ENCODE results near the gene HBE1. TPM values are rescaled to one million over a fixed set of nuclear protein-coding genes. Genes with fewer than 3 reads are reported as not detected.
A peak's percentile ranks its signal among the peaks of the same experiment; 100 is the strongest.

HBE1 gene
- total RNA-seq, 1 donor from 2014 or later = not detected

DNA sequence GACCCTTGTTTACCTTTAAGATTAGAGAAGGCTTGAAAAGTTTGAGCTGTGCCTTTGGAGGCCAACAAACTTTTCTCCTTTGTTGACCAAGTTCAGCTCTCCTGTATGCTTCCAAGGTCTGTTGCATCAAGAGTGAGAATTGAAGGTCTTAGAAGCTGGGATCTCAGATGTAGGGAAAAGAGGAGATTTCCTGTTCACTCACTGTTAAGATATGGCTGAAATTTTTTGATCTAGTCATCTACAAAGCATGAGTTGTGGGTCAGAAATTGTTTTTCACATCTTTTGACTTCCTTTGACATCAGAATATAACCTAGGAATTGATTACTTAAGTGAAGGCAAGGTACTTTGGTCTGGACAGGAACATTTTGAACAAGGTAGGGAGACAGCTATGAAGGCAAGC, 20.0 kb upstream of the HBE1 start:
- FAIRE-seq = peak; percentile 32
- H3K4me3 Mint-ChIP-seq (ENCODE audit: unreplicated experiment) = no peak overlapping the region
- Histone ChIP-seq H3K27ac (ENCODE audit: low read depth, low read length) (peak overlapping the region; percentile 37), H3K36me3 (ENCODE audit: insufficient read depth, low read length) (no peaks in the 10 kb centered on the region), H3K4me2 (ENCODE audit: low read length) (peak overlapping the region; percentile 2), H3K27me3 (ENCODE audit: insufficient read depth, low read length) (no peaks in the 10 kb centered on the region), H3K4me1 (ENCODE audit: insufficient read depth, low read length) (peaks cover 11% of the 10 kb centered on the region), H2AFZ (ENCODE audit: low read depth, low read length) (peak overlapping the region; percentile 8), H3K79me2 (ENCODE audit: insufficient read depth, low read length) (no peaks in the 10 kb centered on the region), H4K20me1 (ENCODE audit: insufficient read depth, low read length) (no peaks in the 10 kb centered on the region), H3K9ac (ENCODE audit: low read length) (no peak overlapping the region), H3K9me3 (ENCODE audit: insufficient read depth, low read depth, low read length) (no peaks in the 10 kb centered on the region), H3K4me3 (ENCODE audit: insufficient read depth, low read depth, low read length) (no peak overlapping the region)
- peaks cover 2% of the 10 kb centered on the region for H3K9me3 Mint-ChIP-seq (ENCODE audit: unreplicated experiment)
- no peaks in the 10 kb centered on the region for H3K36me3 Mint-ChIP-seq (ENCODE audit: low read depth, unreplicated experiment)
- TF ChIP-seq EZH2 (IDR thresholded peaks at IDR 0.05; ENCODE audit: insufficient read depth, low read length) = no peak
- TF ChIP-seq, protein P1, sequence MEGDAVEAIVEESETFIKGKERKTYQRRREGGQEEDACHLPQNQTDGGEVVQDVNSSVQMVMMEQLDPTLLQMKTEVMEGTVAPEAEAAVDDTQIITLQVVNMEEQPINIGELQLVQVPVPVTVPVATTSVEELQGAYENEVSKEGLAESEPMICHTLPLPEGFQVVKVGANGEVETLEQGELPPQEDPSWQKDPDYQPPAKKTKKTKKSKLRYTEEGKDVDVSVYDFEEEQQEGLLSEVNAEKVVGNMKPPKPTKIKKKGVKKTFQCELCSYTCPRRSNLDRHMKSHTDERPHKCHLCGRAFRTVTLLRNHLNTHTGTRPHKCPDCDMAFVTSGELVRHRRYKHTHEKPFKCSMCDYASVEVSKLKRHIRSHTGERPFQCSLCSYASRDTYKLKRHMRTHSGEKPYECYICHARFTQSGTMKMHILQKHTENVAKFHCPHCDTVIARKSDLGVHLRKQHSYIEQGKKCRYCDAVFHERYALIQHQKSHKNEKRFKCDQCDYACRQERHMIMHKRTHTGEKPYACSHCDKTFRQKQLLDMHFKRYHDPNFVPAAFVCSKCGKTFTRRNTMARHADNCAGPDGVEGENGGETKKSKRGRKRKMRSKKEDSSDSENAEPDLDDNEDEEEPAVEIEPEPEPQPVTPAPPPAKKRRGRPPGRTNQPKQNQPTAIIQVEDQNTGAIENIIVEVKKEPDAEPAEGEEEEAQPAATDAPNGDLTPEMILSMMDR (IDR thresholded peaks at IDR 0.05; ENCODE audit: insufficient read depth, low read depth, low read length) = no peak
- peak overlapping the region; percentile 31 for H3K27ac Mint-ChIP-seq (ENCODE audit: unreplicated experiment)
- H3K27me3 Mint-ChIP-seq (ENCODE audit: low read depth, unreplicated experiment) = no peaks in the 10 kb centered on the region
- peaks cover 12% of the 10 kb centered on the region for H3K4me1 Mint-ChIP-seq (ENCODE audit: low read depth, unreplicated experiment)
- no peak for DNase-seq (ENCODE audit: low read depth)

DNA sequence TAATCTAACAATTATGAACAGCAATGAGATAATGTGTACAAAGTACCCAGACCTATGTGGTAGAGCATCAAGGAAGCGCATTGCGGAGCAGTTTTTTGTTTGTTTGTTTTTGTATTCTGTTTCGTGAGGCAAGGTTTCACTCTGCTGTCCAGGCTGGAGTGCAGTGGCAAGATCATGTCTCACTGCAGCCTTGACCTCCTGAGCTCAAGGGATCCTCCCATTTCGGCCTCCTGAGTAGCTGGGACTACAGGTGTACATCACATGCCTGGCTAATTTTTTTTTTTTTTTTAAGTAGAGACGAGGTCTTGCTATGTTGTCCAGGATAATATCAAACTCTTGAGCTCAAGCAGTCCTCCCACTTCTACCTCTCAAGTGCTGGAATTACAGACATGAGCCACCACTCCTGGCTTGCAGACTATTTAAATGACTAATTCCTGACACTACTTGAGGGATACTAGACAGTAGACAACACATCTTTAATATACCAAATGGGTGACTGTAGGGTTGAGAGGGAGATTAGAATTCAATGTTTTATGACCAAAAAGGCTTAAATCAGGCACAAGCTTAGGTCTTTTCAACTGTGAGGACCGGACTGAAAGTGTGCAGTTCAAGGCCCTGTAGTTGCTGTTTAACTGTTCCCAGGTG, 19.3 kb upstream of the HBE1 start:
- no peaks in the 10 kb centered on the region for H3K27me3 ChIP-seq (ENCODE audit: insufficient read depth, low read length)
- no peak overlapping the region for H3K9ac ChIP-seq (ENCODE audit: low read length)
- peak overlapping the region; percentile 37 for H3K27ac ChIP-seq (ENCODE audit: low read depth, low read length)
- FAIRE-seq = no peak
- no peak overlapping the region for H3K4me3 ChIP-seq (ENCODE audit: insufficient read depth, low read depth, low read length)
- H3K4me1 Mint-ChIP-seq (ENCODE audit: low read depth, unreplicated experiment) = peaks cover 12% of the 10 kb centered on the region
- H4K20me1 ChIP-seq (ENCODE audit: insufficient read depth, low read length) = no peaks in the 10 kb centered on the region
- no peaks in the 10 kb centered on the region for H3K36me3 Mint-ChIP-seq (ENCODE audit: low read depth, unreplicated experiment)
- H3K4me3 Mint-ChIP-seq (ENCODE audit: unreplicated experiment) = no peak overlapping the region
- no peaks in the 10 kb centered on the region for H3K79me2 ChIP-seq (ENCODE audit: insufficient read depth, low read length)
- peak overlapping the region; percentile 31 for H3K27ac Mint-ChIP-seq (ENCODE audit: unreplicated experiment)
- no peaks in the 10 kb centered on the region for H3K27me3 Mint-ChIP-seq (ENCODE audit: low read depth, unreplicated experiment)
- no peaks in the 10 kb centered on the region for H3K9me3 ChIP-seq (ENCODE audit: insufficient read depth, low read depth, low read length)
- no peaks in the 10 kb centered on the region for H3K36me3 ChIP-seq (ENCODE audit: insufficient read depth, low read length)
- DNase-seq (ENCODE audit: low read depth) = no peak
- H3K9me3 Mint-ChIP-seq (ENCODE audit: unreplicated experiment) = peaks cover 2% of the 10 kb centered on the region
- H3K4me2 ChIP-seq (ENCODE audit: low read length) = peak overlapping the region; percentile 2
- no peak for TF ChIP-seq EZH2 (IDR thresholded peaks at IDR 0.05; ENCODE audit: insufficient read depth, low read length)
- TF ChIP-seq, protein P1 (IDR thresholded peaks at IDR 0.05; ENCODE audit: insufficient read depth, low read depth, low read length) = no peak
- peak overlapping the region; percentile 8 for H2AFZ ChIP-seq (ENCODE audit: low read depth, low read length)
- H3K4me1 ChIP-seq (ENCODE audit: insufficient read depth, low read length) = peaks cover 11% of the 10 kb centered on the region
